A673 (cell line): ENCODE results near the gene NLGN3.
"Not testable (repeated sequence)": the region's sequence is repeated elsewhere in the genome, so short reads cannot be mapped to it uniquely, and the experiment has no call there.

ENCODE experiments used
- CTCF ChIP-seq: fragments of 300-800, 200-600 bp; sonication (generic); conservative IDR thresholded peaks from 2 replicates; pipeline ENCODE4 v1.5.1; 2017; ENCODE audit warnings: low read depth, mild to moderate bottlenecking, antibody characterized with exemption, low read length, moderate library complexity, mixed read lengths
- EZH2 ChIP-seq: fragments of 200-600 bp; sonication (generic); IDR thresholded peaks from 2 replicates; pipeline ENCODE4 v1.6.1; 2017; ENCODE audit warnings: borderline replicate concordance, low read depth, mild to moderate bottlenecking, mixed read lengths, antibody characterized with exemption, low read length; ENCODE audit not compliant: poor library complexity, severe bottlenecking

- not testable (repeated sequence) for TF ChIP-seq CTCF, EZH2
Observed at GRCh38 chrX:71180579-71181265, 36.1 kb downstream of the NLGN3 start.
